ENCODE results near the gene HMG20A.

Gene HMG20A

DNA sequence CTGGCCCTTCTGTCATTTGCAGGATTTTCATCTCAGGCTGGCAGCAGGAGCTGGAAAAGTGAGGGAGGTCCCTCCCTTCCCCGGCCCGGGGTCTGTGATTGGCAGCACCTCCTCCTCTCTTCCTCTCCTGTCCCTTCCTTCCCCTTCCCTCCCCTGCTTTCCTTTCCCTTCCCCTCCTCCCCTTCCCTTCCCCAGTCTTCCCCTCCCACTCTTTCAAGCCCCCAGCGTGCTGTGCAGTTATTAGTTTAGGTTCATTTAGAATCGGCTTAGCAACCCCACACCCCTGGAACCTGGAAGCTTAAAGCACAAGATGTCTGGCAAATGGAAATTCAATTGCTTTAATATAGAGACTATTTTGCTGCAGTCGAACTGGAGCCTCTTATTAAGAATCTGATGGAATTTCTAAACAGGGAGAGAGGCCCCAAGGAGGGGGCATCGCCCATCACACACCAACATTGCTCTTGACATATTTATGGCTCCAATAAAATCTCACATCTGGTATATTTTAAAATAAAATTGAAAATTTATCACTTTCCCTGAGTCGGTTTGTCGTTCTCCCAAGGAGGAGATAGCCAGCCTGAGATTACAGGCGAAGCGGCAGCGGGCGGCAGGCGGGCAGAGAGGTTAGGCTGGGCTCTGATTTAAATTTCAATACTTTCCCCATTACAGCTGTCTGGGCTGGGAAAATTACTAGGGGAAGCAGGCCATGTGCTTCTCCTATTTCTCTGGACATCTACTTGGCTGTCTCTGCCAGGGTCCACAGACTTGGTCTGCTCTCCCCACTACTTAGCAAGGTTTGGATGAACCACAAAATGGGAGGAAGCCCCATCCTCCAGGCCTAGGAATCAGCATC, 113.1 kb downstream of the HMG20A start:
- DNase-seq (ENCODE audit: low read depth in 1 of 2, low spot score in 1 of 2) = no peak

Measured in activated CD4-positive, alpha-beta T cell treated with anti-CD3 and anti-CD28 coated beads, Interleukin-2, amount 50 U/mL, for 24 hours (primary cell).